K562 (cell line): ENCODE measurements around the gene HTR2B. TPM values are rescaled to one million over a fixed set of nuclear protein-coding genes. Genes with fewer than 3 reads are reported as not detected.

Source experiments
- ATAC-seq: fragments of 200-7000 bp; cut with Tn5 transposase; 3 replicates; pipeline ENCODE4 v1.9.1; 2020; ENCODE audit warnings: moderate library complexity
- BruUV-seq: library from RNA; stranded (reverse); fragments of 400-500 nt; replicated peaks from 2 replicates; lab custom pipeline; 2021; lab: Mats Ljungman, UMichigan
- CTCF ChIA-PET: fragments of 300-600 bp; formaldehyde crosslinking; extraction: SDS; loops from one replicate; lab custom pipeline; 2021; ENCODE audit warnings: low intra/inter-chr PET ratio; lab: Yijun Ruan, JAX
- POLR2A ChIA-PET: fragments of 300-600, 350-650 bp; sonication (Branson Sonifier 250); formaldehyde crosslinking; extraction: SDS; loops from one replicate; lab custom pipeline; 2021; ENCODE audit warnings: antibody characterized with exemption, inconsistent platforms; lab: Yijun Ruan, JAX
- DNase-seq, 4 experiments: peaks; one replicate each; pipeline versions ENCODE4 v3.0.0 to v3.0.0-alpha.2; 2011 to 2018; ENCODE audit warnings: low spot score in 3 of 4, mixed read lengths in 3 of 4; ENCODE audit errors: extremely low read depth in 1 of 4
- FAIRE-seq: peaks from 2 replicates; lab custom pipeline; 2011; peaks lifted over from hg19 to GRCh38; lab: Jason Lieb, UNC
- H2AFZ ChIP-seq: 2 replicates; pipeline ENCODE4 v1.6.0; 2011; ENCODE audit warnings: low read depth, low read length, control low read depth, inconsistent platforms
- H3K27ac ChIP-seq: fragments of 200-600 bp; 3 replicates; pipeline ENCODE4 v1.8.0; 2011; ENCODE audit warnings: low read depth, mild to moderate bottlenecking, control low read depth, inconsistent platforms, low read length, moderate library complexity, mixed read lengths; ENCODE audit errors: extremely low read depth
- H3K27me3 ChIP-seq, 2 experiments: fragments of 300-600 bp in 1 of 2; 2 replicates in 1 of 2; 3 replicates in 1 of 2; pipeline versions ENCODE4 v1.6.0 to v1.8.0; 2011; ENCODE audit warnings: inconsistent platforms in 2 of 2, low read length in 2 of 2, mild to moderate bottlenecking in 1 of 2, mixed read lengths in 1 of 2, moderate library complexity in 1 of 2; ENCODE audit not compliant: control insufficient read depth in 2 of 2, insufficient read depth in 2 of 2
- H3K36me3 ChIP-seq: fragments of 300-600 bp; 3 replicates; pipeline ENCODE4 v1.8.0; 2011; ENCODE audit warnings: mild to moderate bottlenecking, low read length, inconsistent platforms; ENCODE audit not compliant: control insufficient read depth, insufficient read depth
- H3K4me1 ChIP-seq, 2 experiments: fragments of 200-600 bp in 1 of 2; replicated peaks in 1 of 2; 2 replicates in 1 of 2; 3 replicates in 1 of 2; pipeline versions ENCODE4 v1.5.1 to v1.8.0; 2011; ENCODE audit warnings: inconsistent platforms in 2 of 2, low read length in 2 of 2, mild to moderate bottlenecking in 1 of 2, mixed read lengths in 1 of 2, moderate library complexity in 1 of 2; ENCODE audit not compliant: control insufficient read depth in 2 of 2, insufficient read depth in 2 of 2
- H3K4me2 ChIP-seq: 2 replicates; pipeline ENCODE4 v1.6.1; 2011; ENCODE audit warnings: low read length, control low read depth, inconsistent platforms, mixed read lengths; ENCODE audit not compliant: insufficient read depth
- H3K4me3 ChIP-seq: fragments of 200-600 bp; sonication (generic), shearing (Covaris generic); 2 replicates; pipeline ENCODE4 v1.5.1; 2016; ENCODE audit warnings: control low read depth, inconsistent platforms
- H3K79me2 ChIP-seq: fragments of 200-600 bp; 3 replicates; pipeline ENCODE4 v1.8.0; 2011; ENCODE audit warnings: low read length, inconsistent platforms; ENCODE audit not compliant: control insufficient read depth, insufficient read depth
- H3K9ac ChIP-seq, 2 experiments: 2 replicates each; pipeline versions ENCODE4 v1.6.0 to v1.6.1; 2011; ENCODE audit warnings: low read depth in 2 of 2, low read length in 2 of 2, control low read depth in 1 of 2, inconsistent platforms in 1 of 2, mild to moderate bottlenecking in 1 of 2, mixed read lengths in 1 of 2; ENCODE audit not compliant: insufficient read depth in 1 of 2
- H3K9me1 ChIP-seq: one replicate; pipeline ENCODE4 v1.6.0; 2011; ENCODE audit warnings: inconsistent platforms, mild to moderate bottlenecking, low read length, moderate library complexity; ENCODE audit not compliant: control insufficient read depth, insufficient read depth
- H3K9me3 ChIP-seq: replicated peaks from 2 replicates; pipeline ENCODE4 v1.5.1; 2011; ENCODE audit warnings: low read depth, low read length, inconsistent platforms; ENCODE audit not compliant: control insufficient read depth, insufficient read depth
- H4K20me1 ChIP-seq: replicated peaks from 2 replicates; pipeline ENCODE4 v1.6.1; 2011; ENCODE audit warnings: low read length, inconsistent platforms, mixed read lengths; ENCODE audit not compliant: control insufficient read depth, insufficient read depth
- CBFA2T2 ChIP-seq: fragments of 450-650 bp; conservative IDR thresholded peaks from 2 replicates; pipeline ENCODE4 v1.6.1; 2017; ENCODE audit warnings: mild to moderate bottlenecking
- CSDE1 ChIP-seq, 2 experiments: fragments of 450-650 bp; IDR thresholded peaks; 2 replicates each; pipeline ENCODE4 v1.6.1; 2016; ENCODE audit warnings: mild to moderate bottlenecking in 1 of 2
- FOXJ2 ChIP-seq: fragments of 200-800 bp; sonication (Bioruptor generic); IDR thresholded peaks from 2 replicates; pipeline ENCODE4 v1.6.1; 2016; ENCODE audit warnings: missing genetic modification characterization, missing compliant biosample characterization
- HIVEP1 ChIP-seq: fragments of 250-450 bp; sonication (Bioruptor Pico); IDR thresholded peaks from 2 replicates; pipeline ENCODE4 v1.4.0; 2020; ENCODE audit warnings: mild to moderate bottlenecking
- IRF1 ChIP-seq: sonication (generic); formaldehyde crosslinking; IDR thresholded peaks from 2 replicates; pipeline ENCODE4 v1.8.0; 2022; ENCODE audit warnings: missing genetic modification reagents, mild to moderate bottlenecking, borderline replicate concordance
- KDM5B ChIP-seq: fragments of 200-600 bp; sonication (generic); IDR thresholded peaks from 2 replicates; pipeline ENCODE4 v1.6.1; 2012; ENCODE audit warnings: low read depth, mild to moderate bottlenecking, moderate library complexity, low read length, control low read depth, inconsistent platforms; ENCODE audit not compliant: insufficient replicate concordance
- NFE2 ChIP-seq: IDR thresholded peaks from 2 replicates; pipeline ENCODE4 v1.6.1; 2014; ENCODE audit warnings: antibody characterized with exemption, low read depth
- PATZ1 ChIP-seq: fragments of 250-450 bp; sonication (Bioruptor Pico); IDR thresholded peaks from 2 replicates; pipeline ENCODE4 v1.5.0; 2020; ENCODE audit warnings: mild to moderate bottlenecking, borderline replicate concordance
- SREBF1 ChIP-seq: fragments of 150-350 bp; IDR thresholded peaks from 2 replicates; pipeline ENCODE4 v1.6.1; 2014; ENCODE audit warnings: antibody characterized with exemption, low read depth, low read length, borderline replicate concordance
- TAF1 ChIP-seq: IDR thresholded peaks from 2 replicates; pipeline ENCODE4 v1.6.1; 2011; ENCODE audit warnings: mild to moderate bottlenecking, low read length, moderate library complexity; ENCODE audit not compliant: insufficient read depth, control insufficient read depth, severe bottlenecking; ENCODE audit errors: extremely low read depth
- THAP7 ChIP-seq: fragments of 250-450 bp; sonication (Bioruptor Pico); IDR thresholded peaks from 2 replicates; pipeline ENCODE4 v1.5.0; 2021
- ZFP1 ChIP-seq: fragments of 450-650 bp; formaldehyde crosslinking; IDR thresholded peaks from 2 replicates; pipeline ENCODE4 v1.4.0; 2020; ENCODE audit warnings: mild to moderate bottlenecking, mixed read lengths
- ZNF280A ChIP-seq: fragments of 450-650 bp; IDR thresholded peaks from 2 replicates; pipeline ENCODE4 v1.6.1; 2018; ENCODE audit warnings: mild to moderate bottlenecking, low read depth; ENCODE audit not compliant: partially characterized antibody
- WGBS: fragments of 100-300 bp; shearing (Covaris generic); methylation state at CpG from one replicate; pipeline ENCODE4 v1.1.6; 2016; ENCODE audit warnings: low coverage, mixed read lengths; ENCODE audit not compliant: insufficient coverage; ENCODE audit errors: missing lambda C conversion rate; 5-methylcytosine and 5-hydroxymethylcytosine counted together
- in situ Hi-C: fragments of 300-500 bp; cut with MboI; formaldehyde crosslinking; loops from 4 replicates; pipeline ENCODE4 v1.15.0; 2018; ENCODE audit warnings: inconsistent platforms, mixed read lengths
- intact Hi-C: fragments of 100-400 bp; cut with micrococcal nuclease; formaldehyde crosslinking; loops from 2 replicates; pipeline ENCODE4 v1.14.2; 2022
- polyA plus RNA-seq, 8 experiments: library from polyadenylated mRNA; depleted of rRNA in 4 of 8; stranded (reverse) in 5 of 8; unstranded in 3 of 8; fragments of >200 nt; fragmentation: Nextera tagmentation in 2 of 8; fragmentation: Illumina TruSeq in 1 of 8; extraction: Ambion mirVana in 2 of 8; extraction: Trizol in 1 of 8; gene quantifications; 2 replicates each; pipeline versions ENCODE4 v1.2.1 to v1.2.3, GENCODE V29; 2011 to 2014; ENCODE audit warnings: inconsistent platforms in 1 of 8, missing spikeins in 1 of 8
- total RNA-seq, 7 experiments: library from RNA; depleted of rRNA in 6 of 7; stranded (reverse); fragments of >200 nt in 6 of 7; fragmentation: Illumina TruSeq in 2 of 7; extraction: Trizol in 2 of 7; gene quantifications; 2 replicates each; pipeline versions ENCODE4 v1.2.1 to v1.2.3, GENCODE V29; 2011 to 2021; ENCODE audit warnings: low replicate concordance in 1 of 7

The HTR2B gene
- total and polyA plus RNA-seq, 9 of the 15 experiments (the other 6 are each of a cell fraction or from before 2014, with no cell fraction given) = not detected

GRCh38 chr2:231059756-231060155, 65.1 kb downstream of the HTR2B start:
- POLR2A ChIA-PET = no interaction called here
- FAIRE-seq = no peak
- H3K79me2 ChIP-seq = peaks cover 59% of the 10 kb centered on the region

More at GRCh38 chr2:231059756-231060155, 65.1 kb downstream of the HTR2B start:
- H3K9ac ChIP-seq = no peak overlapping the region
- BruUV-seq = no TSS peak
- ATAC-seq (no peak), DNase-seq (no peak)
- H3K4me3 ChIP-seq = no peak overlapping the region
- peaks cover 57% of the 10 kb centered on the region for H3K36me3 ChIP-seq
- CTCF ChIA-PET = no interaction called here
- no peaks in the 10 kb centered on the region for H3K9me1 ChIP-seq
- 100% methylated on average over 1 of the region's 2 CpGs for WGBS
- H3K4me2 ChIP-seq = no peak overlapping the region
- peaks cover 0 to 9% of the 10 kb centered on the region in 2 experiments; a peak in 2 of 5 replicates for H3K4me1 ChIP-seq
- no peaks in the 10 kb centered on the region for H3K9me3 ChIP-seq
- H3K27me3 ChIP-seq = no peaks in the 10 kb centered on the region
- 0 out of 2 replicates have a peak, but pooled peaks cover 11% of the 10 kb centered on the region for H4K20me1 ChIP-seq
- H3K27ac ChIP-seq = no peak overlapping the region
- in situ Hi-C loops = no loop called here
- no peak overlapping the region for H2AFZ ChIP-seq
- intact Hi-C loops = loop anchor here (10.0 kb wide), 1 partner anchor 155 kb away; no protein-coding TSS in a partner anchor
- no peak for TF ChIP-seq THAP7 (CRISPR knock-in tag)
- no peak for TF ChIP-seq HIVEP1 (CRISPR knock-in tag)
- TF ChIP-seq KDM5B = no peak
- TF ChIP-seq TAF1 = no peak
- TF ChIP-seq NFE2 = no peak
- TF ChIP-seq SREBF1 = no peak
- no peak for TF ChIP-seq PATZ1 (CRISPR knock-in tag)
- no peak for TF ChIP-seq IRF1
- no peak for TF ChIP-seq FOXJ2 (tag)
- TF ChIP-seq ZFP1 (CRISPR knock-in tag) = no peak
- TF ChIP-seq CBFA2T2 = no peak
- no peak for TF ChIP-seq ZNF280A
- no peak for TF ChIP-seq CSDE1 (IDR thresholded peaks at IDR 0.05)
- TF ChIP-seq, all 486 proteins: peak for 0
